GM18511 (cell line): ENCODE data around the gene MERTK.

Experiments
- ATAC-seq: cut with Tn5 transposase; IDR thresholded peaks from one replicate; pipeline ENCODE4 v1.9.1; 2021; ENCODE audit warnings: mild to moderate bottlenecking, moderate library complexity; ENCODE audit not compliant: unreplicated experiment

MERTK gene

DNA sequence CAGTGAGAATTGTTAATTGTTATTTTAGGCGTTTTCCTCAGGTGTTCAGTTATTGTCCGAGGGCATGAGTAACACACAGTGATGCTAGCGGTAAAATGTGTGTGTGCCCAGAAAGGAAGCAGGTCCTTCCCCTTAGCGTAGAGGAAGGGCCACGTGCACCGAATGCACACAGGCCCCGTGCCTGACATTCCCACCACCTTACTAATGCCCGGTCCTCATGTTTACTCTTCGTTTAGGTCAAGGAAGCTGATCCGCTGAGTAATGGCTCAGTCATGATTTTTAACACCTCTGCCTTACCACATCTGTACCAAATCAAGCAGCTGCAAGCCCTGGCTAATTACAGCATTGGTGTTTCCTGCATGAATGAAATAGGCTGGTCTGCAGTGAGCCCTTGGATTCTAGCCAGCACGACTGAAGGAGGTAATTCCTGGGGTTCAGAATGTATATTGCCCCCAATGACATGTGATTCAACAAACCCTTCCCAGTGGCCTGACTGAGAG is 76.7 kb downstream of the MERTK start:
- ATAC-seq: no peak

GRCh38 chr2:111975819-111976218 is 77.4 kb downstream of the MERTK start:
- no peak for ATAC-seq

- no peak for ATAC-seq
Observed at GRCh38 chr2:111977240-111977639, 78.8 kb downstream of the MERTK start.

DNA sequence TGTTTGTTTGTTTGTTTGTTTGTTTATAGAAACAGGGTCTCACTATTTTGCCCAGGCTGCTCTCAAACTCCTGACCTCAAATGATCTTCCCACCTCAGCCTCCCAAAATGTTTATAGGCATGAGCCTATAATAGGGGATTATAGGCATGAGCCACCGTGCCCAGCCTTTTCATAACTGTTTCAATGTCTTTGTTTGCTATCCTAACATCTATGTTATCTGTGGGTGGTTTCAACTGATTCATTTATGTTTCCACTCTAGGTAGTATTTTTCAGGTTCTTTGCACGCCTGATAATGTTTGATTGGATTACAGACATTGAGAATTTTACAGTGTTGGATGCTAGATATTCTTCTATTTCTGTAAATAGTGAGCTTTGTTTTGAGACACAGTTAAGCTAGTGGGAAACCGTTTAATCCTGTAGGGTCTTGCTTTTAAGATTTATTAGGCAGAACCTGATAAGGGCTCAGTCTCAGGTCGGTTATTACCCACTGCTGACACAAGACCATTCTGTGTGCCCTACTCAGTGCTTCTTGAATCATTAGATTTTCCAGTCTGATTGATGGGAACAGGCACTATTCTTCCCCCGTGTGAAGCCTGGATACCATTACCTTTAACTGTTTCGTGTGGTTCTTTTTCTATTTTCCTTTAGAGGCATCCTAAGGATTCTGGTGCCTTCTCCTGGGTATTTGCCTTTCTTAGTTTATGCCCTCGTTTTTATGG is 80.2 kb downstream of the MERTK start:
- no peak for ATAC-seq

GRCh38 chr2:111981666-111982065 is 83.3 kb downstream of the MERTK start:
- ATAC-seq: no peak

- ATAC-seq: no peak
Observed at GRCh38 chr2:111982822-111983221, 84.4 kb downstream of the MERTK start.

- no peak for ATAC-seq
Observed at GRCh38 chr2:111983478-111984212, 85.2 kb downstream of the MERTK start.

GRCh38 chr2:111984213-111984604 is 85.8 kb downstream of the MERTK start:
- ATAC-seq: no peak

GRCh38 chr2:111985514-111985913 is 87.1 kb downstream of the MERTK start:
- no peak for ATAC-seq

- ATAC-seq: no peak
Observed at GRCh38 chr2:111986116-111986900, 87.9 kb downstream of the MERTK start.

- no peak for ATAC-seq
Observed at GRCh38 chr2:111990375-111990774, 92.0 kb downstream of the MERTK start.

DNA sequence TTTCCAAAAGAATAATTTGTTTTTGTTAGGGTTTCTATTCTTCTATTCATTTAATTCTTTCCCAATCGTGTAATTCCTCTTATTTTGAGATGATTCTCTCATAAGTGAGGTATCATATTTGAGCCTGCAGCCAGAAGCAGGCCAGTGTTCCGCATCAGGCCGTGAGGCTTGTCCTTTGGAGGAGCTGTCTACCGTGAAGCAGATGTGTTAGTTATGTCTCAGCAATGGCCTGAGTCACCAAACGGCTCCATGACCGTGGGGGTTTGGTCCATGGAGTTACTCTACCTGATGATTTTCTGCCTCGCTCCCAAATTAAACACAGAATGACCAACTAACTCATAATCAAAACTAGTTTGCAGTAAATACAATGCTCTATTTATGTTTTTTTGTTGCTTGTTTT is 92.4 kb downstream of the MERTK start:
- no peak for ATAC-seq

- ATAC-seq: no peak
Observed at GRCh38 chr2:111994042-111994441, 95.6 kb downstream of the MERTK start.

GRCh38 chr2:111995148-111995547 is 96.7 kb downstream of the MERTK start:
- no peak for ATAC-seq

GRCh38 chr2:111999809-112000208 is 101.4 kb downstream of the MERTK start:
- no peak for ATAC-seq

- ATAC-seq: no peak
Observed at GRCh38 chr2:112000399-112001135, 102.2 kb downstream of the MERTK start.

DNA sequence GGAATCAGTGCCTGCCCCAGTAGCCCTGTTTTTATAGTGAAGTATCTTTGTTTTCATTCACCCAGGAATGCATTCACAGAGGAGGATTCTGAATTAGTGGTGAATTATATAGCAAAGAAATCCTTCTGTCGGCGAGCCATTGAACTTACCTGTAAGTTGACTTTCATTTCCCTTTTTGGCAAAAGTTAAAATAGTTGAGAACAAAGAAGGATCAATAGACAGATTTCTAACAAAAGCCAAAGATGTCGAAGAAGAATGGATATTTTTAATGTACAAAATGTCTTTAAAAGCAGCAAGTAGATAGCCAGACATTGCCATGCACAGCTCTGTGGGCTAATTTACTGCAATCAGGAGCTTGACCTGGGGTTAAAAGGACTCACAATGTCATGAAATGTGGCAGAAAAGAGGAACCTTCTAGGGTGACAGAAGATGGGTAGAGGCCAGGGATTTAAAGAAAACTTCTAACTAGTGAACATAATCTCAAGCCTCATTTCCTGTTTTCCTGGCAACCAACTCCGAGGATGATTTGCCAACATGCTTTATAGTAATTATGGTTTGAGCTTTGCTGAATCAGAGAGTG is 102.8 kb downstream of the MERTK start:
- ATAC-seq: no peak

DNA sequence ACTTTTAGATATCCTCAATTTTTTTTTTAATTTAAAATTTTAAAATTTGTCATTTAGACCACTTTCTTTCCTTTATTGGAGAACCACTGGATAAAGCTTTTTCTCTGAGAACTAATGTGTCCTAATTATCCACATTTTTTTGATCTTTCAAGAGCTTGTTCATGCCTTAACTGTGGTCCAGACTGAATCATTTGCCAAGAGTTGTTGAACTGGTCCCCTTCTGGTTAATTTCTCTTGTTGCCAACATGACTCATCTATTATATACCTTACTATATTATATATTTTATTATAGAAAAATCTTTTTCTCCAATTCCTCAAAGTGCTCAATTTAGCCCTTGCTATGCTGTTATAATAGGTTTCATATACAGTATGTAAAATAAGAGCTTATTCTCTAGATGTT is 103.5 kb downstream of the MERTK start:
- ATAC-seq: no peak

GRCh38 chr2:112003576-112004252 is 105.3 kb downstream of the MERTK start:
- no peak for ATAC-seq

DNA sequence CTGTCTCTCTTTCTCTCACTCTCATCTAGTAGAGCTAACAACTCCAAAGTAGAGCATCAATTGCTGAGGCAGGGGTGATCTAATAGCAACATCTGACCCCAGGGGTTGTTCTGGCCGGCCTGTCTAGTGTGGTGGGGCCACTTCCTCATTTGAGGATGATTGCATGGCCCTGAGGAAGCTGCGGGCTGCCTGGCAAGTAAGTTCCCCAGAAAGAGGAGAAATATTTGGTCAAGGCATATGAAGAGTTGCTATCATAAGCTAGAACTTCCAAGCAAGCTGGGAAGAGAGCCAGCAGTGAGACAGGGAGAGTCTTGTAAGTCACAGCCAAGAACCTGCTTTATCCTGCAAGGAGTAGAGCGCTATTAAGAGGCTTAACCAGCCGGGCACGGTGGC is 105.8 kb downstream of the MERTK start:
- ATAC-seq: peak; percentile 66
